ENCODE data around the gene NOTCH1. TPM values are rescaled to one million over a fixed set of nuclear protein-coding genes. Genes with fewer than 3 reads are reported as not detected.

NOTCH1 gene
- total RNA-seq, 2 donors from 2014 or later, result 23.4 to 24.2 TPM

DNA sequence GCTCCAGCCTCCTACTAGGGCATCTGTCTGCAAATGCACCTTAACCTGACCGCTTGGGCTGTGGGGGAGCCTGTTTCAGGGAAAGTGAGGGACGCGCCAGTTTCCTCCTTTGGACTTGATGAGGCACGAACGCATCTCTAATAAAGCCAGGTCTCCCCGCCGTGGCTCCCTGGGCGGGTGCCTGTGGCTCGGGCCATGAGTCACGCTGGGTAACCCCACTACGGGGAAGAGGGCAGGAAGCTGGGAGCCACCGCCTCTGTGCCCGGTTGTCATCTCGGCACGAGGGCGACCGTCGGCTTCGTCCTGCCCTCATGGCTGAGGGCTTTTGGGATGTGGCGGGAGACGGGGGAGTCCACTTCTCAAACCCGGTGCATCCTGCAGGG, 12.1 kb downstream of the NOTCH1 start:
- Mint-ChIP-seq H3K4me1 (no peaks in the 10 kb centered on the region), H3K36me3 (ENCODE audit: low read depth) (peaks cover 4% of the 10 kb centered on the region), H3K4me3 (no peak overlapping the region), H3K27ac (no peak overlapping the region), H3K9me3 (no peaks in the 10 kb centered on the region), H3K27me3 (ENCODE audit: insufficient read depth) (no peaks in the 10 kb centered on the region)
- H3K9ac ChIP-seq (ENCODE audit: extremely low read depth, low read length, poor library complexity, severe bottlenecking), result no peak overlapping the region
- no peak overlapping the region for H3K4me3 ChIP-seq (ENCODE audit: low read length)
- DNase-seq, result no peak
- H3K36me3 ChIP-seq (ENCODE audit: control insufficient read depth, insufficient read depth, low read length), result no peaks in the 10 kb centered on the region
- no peaks in the 10 kb centered on the region for H3K4me1 ChIP-seq (ENCODE audit: control insufficient read depth, insufficient read depth, low read length)
- TF ChIP-seq, protein P1, sequence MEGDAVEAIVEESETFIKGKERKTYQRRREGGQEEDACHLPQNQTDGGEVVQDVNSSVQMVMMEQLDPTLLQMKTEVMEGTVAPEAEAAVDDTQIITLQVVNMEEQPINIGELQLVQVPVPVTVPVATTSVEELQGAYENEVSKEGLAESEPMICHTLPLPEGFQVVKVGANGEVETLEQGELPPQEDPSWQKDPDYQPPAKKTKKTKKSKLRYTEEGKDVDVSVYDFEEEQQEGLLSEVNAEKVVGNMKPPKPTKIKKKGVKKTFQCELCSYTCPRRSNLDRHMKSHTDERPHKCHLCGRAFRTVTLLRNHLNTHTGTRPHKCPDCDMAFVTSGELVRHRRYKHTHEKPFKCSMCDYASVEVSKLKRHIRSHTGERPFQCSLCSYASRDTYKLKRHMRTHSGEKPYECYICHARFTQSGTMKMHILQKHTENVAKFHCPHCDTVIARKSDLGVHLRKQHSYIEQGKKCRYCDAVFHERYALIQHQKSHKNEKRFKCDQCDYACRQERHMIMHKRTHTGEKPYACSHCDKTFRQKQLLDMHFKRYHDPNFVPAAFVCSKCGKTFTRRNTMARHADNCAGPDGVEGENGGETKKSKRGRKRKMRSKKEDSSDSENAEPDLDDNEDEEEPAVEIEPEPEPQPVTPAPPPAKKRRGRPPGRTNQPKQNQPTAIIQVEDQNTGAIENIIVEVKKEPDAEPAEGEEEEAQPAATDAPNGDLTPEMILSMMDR (conservative IDR thresholded peaks at IDR 0.05), result no peak
- H3K27ac ChIP-seq (ENCODE audit: low read depth, low read length), result no peak overlapping the region
- 93 to 96% methylated on average over 18 to 22 of the region's 22 CpGs for WGBS, 2 experiments (ENCODE audit: insufficient coverage in 1 of 2, insufficient read length in 1 of 2)
- no peaks in the 10 kb centered on the region for H3K9me3 ChIP-seq (ENCODE audit: control insufficient read depth, low read length)
- H3K27me3 ChIP-seq (ENCODE audit: control insufficient read depth, insufficient read depth, low read length, poor library complexity, severe bottlenecking), result no peaks in the 10 kb centered on the region

DNA sequence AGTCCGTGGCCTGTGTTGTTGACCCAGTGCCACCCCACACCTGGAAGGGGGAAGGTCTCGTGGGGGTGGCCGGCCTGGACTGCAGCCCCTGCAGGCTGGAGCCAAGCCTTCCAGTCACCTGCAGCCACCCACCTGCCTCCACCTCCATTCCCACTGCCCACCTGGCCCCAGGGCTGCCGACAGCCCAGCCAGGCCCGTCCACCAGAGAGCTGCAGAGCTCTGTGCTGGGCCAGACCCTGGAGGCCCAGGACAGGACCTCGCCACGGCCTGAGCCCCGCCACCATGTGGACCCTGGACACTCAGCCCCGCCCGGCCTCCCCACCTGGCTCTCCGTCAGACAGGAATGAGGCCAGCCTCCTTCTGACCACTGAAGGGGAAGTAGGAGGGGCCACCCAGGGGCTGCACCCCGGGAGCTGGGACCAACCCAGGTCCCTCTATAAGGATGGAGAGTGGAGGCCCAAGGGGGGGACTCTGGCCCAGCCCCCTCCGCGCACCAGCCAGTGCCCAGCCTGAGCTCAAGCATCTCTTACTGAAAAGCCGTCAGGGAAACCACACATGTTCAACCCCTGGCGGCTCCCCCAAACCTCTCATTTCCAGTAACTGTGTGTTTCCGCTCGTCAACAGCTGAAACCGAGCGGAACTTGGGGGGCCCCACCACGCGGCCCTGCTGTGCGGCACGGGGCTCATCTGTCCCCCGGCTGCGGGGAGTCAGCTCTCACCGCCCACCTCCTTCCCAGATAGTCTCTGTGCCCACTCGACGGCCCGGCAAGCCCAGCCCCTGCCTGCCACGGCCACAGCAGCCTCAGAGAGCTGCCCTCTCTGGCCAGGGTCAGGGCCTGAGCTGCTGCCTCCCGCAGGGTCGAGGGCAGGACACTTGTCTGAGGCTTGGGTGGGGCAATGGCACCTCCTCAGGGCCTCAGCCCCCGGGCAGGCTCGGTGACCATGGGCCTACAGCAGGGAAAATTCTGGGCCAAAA, 12.8 kb downstream of the NOTCH1 start:
- DNase-seq, result no peak
- no peak overlapping the region for H3K9ac ChIP-seq (ENCODE audit: extremely low read depth, low read length, poor library complexity, severe bottlenecking)
- H3K27me3 ChIP-seq (ENCODE audit: control insufficient read depth, insufficient read depth, low read length, poor library complexity, severe bottlenecking), result no peaks in the 10 kb centered on the region
- no peaks in the 10 kb centered on the region for H3K9me3 ChIP-seq (ENCODE audit: control insufficient read depth, low read length)
- Mint-ChIP-seq H3K27ac (no peak overlapping the region), H3K9me3 (peaks cover under 1% of the 10 kb centered on the region), H3K4me1 (no peaks in the 10 kb centered on the region), H3K36me3 (ENCODE audit: low read depth) (peaks cover 4% of the 10 kb centered on the region), H3K4me3 (no peak overlapping the region), H3K27me3 (ENCODE audit: insufficient read depth) (no peaks in the 10 kb centered on the region)
- TF ChIP-seq, protein P1 (conservative IDR thresholded peaks at IDR 0.05), result no peak
- 92 to 93% methylated on average over 17 to 35 of the region's 35 CpGs for WGBS, 2 experiments (ENCODE audit: insufficient coverage in 1 of 2, insufficient read length in 1 of 2)
- H3K36me3 ChIP-seq (ENCODE audit: control insufficient read depth, insufficient read depth, low read length), result no peaks in the 10 kb centered on the region
- no peaks in the 10 kb centered on the region for H3K4me1 ChIP-seq (ENCODE audit: control insufficient read depth, insufficient read depth, low read length)
- H3K4me3 ChIP-seq (ENCODE audit: low read length), result no peak overlapping the region
- no peak overlapping the region for H3K27ac ChIP-seq (ENCODE audit: low read depth, low read length)

DNA sequence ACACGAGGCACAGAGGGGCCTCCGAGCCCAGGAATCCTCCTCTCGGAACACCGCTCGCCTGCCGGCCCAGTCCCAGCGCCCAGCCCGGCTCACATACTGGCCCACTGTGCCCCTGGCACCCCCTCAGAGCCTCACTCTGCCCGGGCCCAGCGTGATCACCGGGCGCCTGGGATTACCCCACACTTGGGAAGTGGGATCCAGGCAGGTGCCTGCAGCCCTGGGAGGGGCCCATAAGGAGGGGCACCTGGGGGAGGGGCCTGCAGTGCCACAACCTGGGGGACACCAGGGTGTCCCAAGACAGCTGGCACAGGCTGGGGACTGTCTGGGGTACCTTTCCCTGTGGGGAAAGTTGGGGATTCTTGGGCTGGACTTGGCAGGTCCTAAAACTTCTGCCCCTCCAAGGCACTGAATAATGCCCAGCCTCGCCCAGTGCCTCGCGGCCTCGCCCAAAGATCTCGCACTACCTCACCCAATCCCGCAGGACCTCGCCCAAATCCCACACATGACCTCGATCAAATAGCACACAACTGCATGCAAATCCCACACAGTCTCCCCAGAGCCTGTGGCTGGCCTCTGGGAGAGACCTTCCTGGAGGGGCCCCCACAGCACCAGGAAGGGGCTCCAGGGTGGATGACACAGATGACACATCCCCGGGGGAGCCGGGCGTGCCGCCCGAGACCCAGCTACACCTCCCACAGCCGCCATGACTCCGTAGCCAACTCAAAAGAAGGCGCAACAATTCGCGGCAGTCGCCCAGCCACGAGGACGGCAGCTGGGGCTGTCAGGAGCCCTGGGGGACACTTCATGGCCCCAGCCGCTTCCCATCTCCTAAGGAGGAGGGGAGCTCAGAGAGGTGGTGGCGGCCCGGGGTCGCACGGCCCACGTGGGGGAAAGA, 13.7 kb downstream of the NOTCH1 start:
- no peak for DNase-seq
- peaks cover 3% of the 10 kb centered on the region for H3K36me3 Mint-ChIP-seq (ENCODE audit: low read depth)
- Histone ChIP-seq H3K4me3 (ENCODE audit: low read length) (no peak overlapping the region), H3K4me1 (ENCODE audit: control insufficient read depth, insufficient read depth, low read length) (no peaks in the 10 kb centered on the region), H3K36me3 (ENCODE audit: control insufficient read depth, insufficient read depth, low read length) (no peaks in the 10 kb centered on the region), H3K27ac (ENCODE audit: low read depth, low read length) (peak overlapping the region; percentile 63), H3K27me3 (ENCODE audit: control insufficient read depth, insufficient read depth, low read length, poor library complexity, severe bottlenecking) (no peaks in the 10 kb centered on the region), H3K9me3 (ENCODE audit: control insufficient read depth, low read length) (no peaks in the 10 kb centered on the region), H3K9ac (ENCODE audit: extremely low read depth, low read length, poor library complexity, severe bottlenecking) (no peak overlapping the region)
- peaks cover 5% of the 10 kb centered on the region for H3K9me3 Mint-ChIP-seq
- 93 to 96% methylated on average over 32 to 39 of the region's 39 CpGs for WGBS, 2 experiments (ENCODE audit: insufficient coverage in 1 of 2, insufficient read length in 1 of 2)
- H3K4me3 Mint-ChIP-seq, result no peak overlapping the region
- H3K27me3 Mint-ChIP-seq (ENCODE audit: insufficient read depth), result no peaks in the 10 kb centered on the region
- TF ChIP-seq, protein P1 (conservative IDR thresholded peaks at IDR 0.05), result no peak
- no peaks in the 10 kb centered on the region for H3K4me1 Mint-ChIP-seq
- no peak overlapping the region for H3K27ac Mint-ChIP-seq

Data from endodermal cell (in vitro differentiated cells).